MCF 10A (cell line): ENCODE results near the gene TMEM123. TPM values are rescaled to one million over a fixed set of nuclear protein-coding genes. Genes with fewer than 3 reads are reported as not detected.
A peak's percentile ranks its signal among the peaks of the same experiment; 100 is the strongest.

Experiments used
- BruUV-seq: library from RNA; stranded (reverse); fragments of 400-500 nt; replicated peaks from 2 replicates; lab custom pipeline; 2021; lab: Mats Ljungman, UMichigan
- CTCF ChIA-PET: fragments of 300-600 bp; sonication (Branson Sonifier 250); formaldehyde crosslinking; extraction: SDS; loops from one replicate; lab custom pipeline; 2021; ENCODE audit warnings: antibody characterized with exemption, inconsistent platforms; lab: Yijun Ruan, JAX
- POLR2A ChIA-PET: fragments of 300-600, 350-650 bp; sonication (Branson Sonifier 250); formaldehyde crosslinking; extraction: SDS; loops from one replicate; lab custom pipeline; 2020; ENCODE audit warnings: antibody characterized with exemption, inconsistent platforms; lab: Yijun Ruan, JAX
- DNase-seq: peaks from one replicate; pipeline ENCODE4 v3.0.0-alpha.2; 2018; ENCODE audit not compliant: unreplicated experiment
- H3K27ac Mint-ChIP-seq: one replicate; pipeline ENCODE4 v1.8.0; 2022; ENCODE audit warnings: mild to moderate bottlenecking, low read depth, mixed read lengths; ENCODE audit not compliant: unreplicated experiment
- H3K27me3 Mint-ChIP-seq: one replicate; pipeline ENCODE4 v1.8.0; 2022; ENCODE audit warnings: mixed read lengths; ENCODE audit not compliant: insufficient read depth, unreplicated experiment
- H3K36me3 Mint-ChIP-seq: one replicate; pipeline ENCODE4 v1.8.0; 2022; ENCODE audit warnings: mild to moderate bottlenecking, moderate library complexity, mixed read lengths; ENCODE audit not compliant: insufficient read depth, unreplicated experiment
- H3K4me1 Mint-ChIP-seq: one replicate; pipeline ENCODE4 v1.8.0; 2022; ENCODE audit warnings: mixed read lengths; ENCODE audit not compliant: insufficient read depth, unreplicated experiment
- H3K4me3 Mint-ChIP-seq: one replicate; pipeline ENCODE4 v1.8.0; 2022; ENCODE audit warnings: mild to moderate bottlenecking, moderate library complexity, mixed read lengths; ENCODE audit not compliant: unreplicated experiment
- H3K9me3 Mint-ChIP-seq: one replicate; pipeline ENCODE4 v1.8.0; 2022; ENCODE audit warnings: mixed read lengths; ENCODE audit not compliant: unreplicated experiment
- CTCF ChIP-seq: fragments of 200-600 bp; IDR thresholded peaks from one replicate; pipeline ENCODE4 v1.8.0; 2022; ENCODE audit warnings: antibody characterized with exemption, mild to moderate bottlenecking; ENCODE audit not compliant: unreplicated experiment
- intact Hi-C: fragments of 100-400 bp; cut with micrococcal nuclease; formaldehyde crosslinking; loops from 2 replicates; pipeline ENCODE4 v1.14.1; 2022
- total RNA-seq: library from RNA; stranded (reverse); gene quantifications from 2 replicates; pipeline ENCODE4 v1.2.3, GENCODE V29; 2022

The TMEM123 gene
- total RNA-seq, 1 experiment from 2014 or later, result 134 TPM

- Mint-ChIP-seq H3K27me3 (no peaks in the 10 kb centered on the region), H3K9me3 (no peaks in the 10 kb centered on the region), H3K36me3 (peaks cover 55% of the 10 kb centered on the region), H3K4me3 (no peak overlapping the region), H3K27ac (no peak overlapping the region), H3K4me1 (no peaks in the 10 kb centered on the region)
- intact Hi-C loops, result no loop called here
- no TSS peak for BruUV-seq
- DNase-seq, result no peak
- TF ChIP-seq CTCF, result no peak
- POLR2A ChIA-PET, result interaction anchor here (0.6 to 1.2 kb wide), 2 partner anchors 13 to 185 kb away, joined by 3 read pairs; no protein-coding TSS in a partner anchor
- CTCF ChIA-PET, result interaction anchor here (0.6 to 1.9 kb wide), 12 partner anchors 17 to 685 kb away, joined by 3 to 11 read pairs (median 3); no protein-coding TSS in a partner anchor
Measured at GRCh38 chr11:102368472-102368871, 84.1 kb downstream of the TMEM123 start.

- peaks cover 66% of the 10 kb centered on the region for H3K36me3 Mint-ChIP-seq
- H3K4me3 Mint-ChIP-seq, result no peak overlapping the region
- no peaks in the 10 kb centered on the region for H3K27me3 Mint-ChIP-seq
- no peak for TF ChIP-seq CTCF
- no peaks in the 10 kb centered on the region for H3K4me1 Mint-ChIP-seq
- intact Hi-C loops, result no loop called here
- H3K9me3 Mint-ChIP-seq, result no peaks in the 10 kb centered on the region
- peak; percentile 10 for DNase-seq
- CTCF ChIA-PET, result interaction anchor here (0.6 to 3.0 kb wide), 18 partner anchors 8 to 723 kb away, joined by 3 to 28 read pairs (median 4); no protein-coding TSS in a partner anchor
- H3K27ac Mint-ChIP-seq, result peak overlapping the region; percentile 32
- POLR2A ChIA-PET, result interaction anchor here (1.0 kb wide), 1 partner anchor 246 kb away, joined by 3 read pairs; no protein-coding TSS in a partner anchor
- no TSS peak for BruUV-seq
Measured at GRCh38 chr11:102367364-102367763, 85.2 kb downstream of the TMEM123 start.

- no peak overlapping the region for H3K4me3 Mint-ChIP-seq
- no TSS peak for BruUV-seq
- H3K27me3 Mint-ChIP-seq, result no peaks in the 10 kb centered on the region
- DNase-seq, result no peak
- peaks cover 82% of the 10 kb centered on the region for H3K36me3 Mint-ChIP-seq
- POLR2A ChIA-PET, result interaction anchor here (1.0 to 1.3 kb wide), 3 partner anchors 9 to 131 kb away, joined by 3 read pairs; no protein-coding TSS in a partner anchor
- peaks cover 8% of the 10 kb centered on the region for H3K4me1 Mint-ChIP-seq
- peaks cover 6% of the 10 kb centered on the region for H3K9me3 Mint-ChIP-seq
- no peak for TF ChIP-seq CTCF
- H3K27ac Mint-ChIP-seq, result peak overlapping the region; percentile 17
- intact Hi-C loops, result no loop called here
- CTCF ChIA-PET, result interaction anchor here (0.9 to 3.0 kb wide), 7 partner anchors 12 to 249 kb away, joined by 3 to 28 read pairs (median 4); no protein-coding TSS in a partner anchor
Measured at GRCh38 chr11:102364991-102365390, 87.6 kb downstream of the TMEM123 start.

GRCh38 chr11:102361086-102362031, 91.2 kb downstream of the TMEM123 start:
- H3K27ac Mint-ChIP-seq, result peak overlapping the region; percentile 73
- H3K4me3 Mint-ChIP-seq, result no peak overlapping the region

More at GRCh38 chr11:102361086-102362031, 91.2 kb downstream of the TMEM123 start:
- intact Hi-C loops, result no loop called here
- TF ChIP-seq CTCF, result no peak
- Mint-ChIP-seq H3K27me3 (no peaks in the 10 kb centered on the region), H3K9me3 (peaks cover 8% of the 10 kb centered on the region), H3K4me1 (peaks cover 14% of the 10 kb centered on the region), H3K36me3 (peaks cover 80% of the 10 kb centered on the region)
- no peak for DNase-seq
- POLR2A ChIA-PET, result interaction anchor here (1.3 kb wide), 1 partner anchor 13 kb away, joined by 7 read pairs; no protein-coding TSS in a partner anchor
- BruUV-seq, result no TSS peak
- CTCF ChIA-PET, result interaction anchor here (0.6 to 1.3 kb wide), 3 partner anchors 19 to 252 kb away, joined by 5 to 6 read pairs (median 5); no protein-coding TSS in a partner anchor
